T-helper 2 cell (primary cell): ENCODE measurements around the gene KCNJ9.
"Not testable (repeated sequence)": the region's sequence is repeated elsewhere in the genome, so short reads cannot be mapped to it uniquely, and the experiment has no call there.

Experiments used
- DNase-seq, 5 experiments: peaks; one replicate each; pipeline versions ENCODE4 v3.0.0 to v3.0.0-alpha.2; 2012 to 2022
- total RNA-seq, 2 donors: gene quantifications; one replicate each; lab custom pipeline; 2026; lab: John Stamatoyannopoulos, UW

The KCNJ9 gene
- 0 reads per million in 2 donors for total RNA-seq

GRCh38 chr1:160081261-160081936 is at the start of gene KCNJ9:
Gene KCNJ9 (plus strand): TSS chr1:160081538. CDS start chr1:160084031, 2,493 bp downstream.
- DNase-seq, result no peak

GRCh38 chr1:160032165-160032820 is 49.0 kb upstream of the KCNJ9 start:
- DNase-seq, result no peak

DNA sequence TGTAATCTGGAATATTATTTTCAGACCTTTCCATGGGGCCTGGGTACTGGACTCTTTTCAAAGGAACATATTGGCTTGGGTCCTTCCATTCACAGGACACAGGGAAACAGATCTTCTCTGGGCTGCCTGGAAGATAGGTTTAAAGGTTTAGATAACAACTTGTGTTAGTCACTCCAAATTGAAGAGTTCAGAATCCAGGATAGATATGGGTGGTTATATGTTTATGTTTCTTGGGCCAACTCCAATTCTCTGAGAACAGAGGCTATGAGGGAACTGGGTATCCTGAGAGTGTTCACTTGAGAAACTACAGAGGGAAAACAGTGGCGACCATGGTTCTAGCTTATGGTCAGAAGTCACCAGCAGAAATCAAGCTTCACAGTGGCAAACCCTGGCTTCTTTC is 40.9 kb upstream of the KCNJ9 start:
- no peak for DNase-seq

GRCh38 chr1:160043543-160043942 is 37.8 kb upstream of the KCNJ9 start:
- no peak for DNase-seq

GRCh38 chr1:160045653-160046052 is 35.7 kb upstream of the KCNJ9 start:
- no peak for DNase-seq

DNA sequence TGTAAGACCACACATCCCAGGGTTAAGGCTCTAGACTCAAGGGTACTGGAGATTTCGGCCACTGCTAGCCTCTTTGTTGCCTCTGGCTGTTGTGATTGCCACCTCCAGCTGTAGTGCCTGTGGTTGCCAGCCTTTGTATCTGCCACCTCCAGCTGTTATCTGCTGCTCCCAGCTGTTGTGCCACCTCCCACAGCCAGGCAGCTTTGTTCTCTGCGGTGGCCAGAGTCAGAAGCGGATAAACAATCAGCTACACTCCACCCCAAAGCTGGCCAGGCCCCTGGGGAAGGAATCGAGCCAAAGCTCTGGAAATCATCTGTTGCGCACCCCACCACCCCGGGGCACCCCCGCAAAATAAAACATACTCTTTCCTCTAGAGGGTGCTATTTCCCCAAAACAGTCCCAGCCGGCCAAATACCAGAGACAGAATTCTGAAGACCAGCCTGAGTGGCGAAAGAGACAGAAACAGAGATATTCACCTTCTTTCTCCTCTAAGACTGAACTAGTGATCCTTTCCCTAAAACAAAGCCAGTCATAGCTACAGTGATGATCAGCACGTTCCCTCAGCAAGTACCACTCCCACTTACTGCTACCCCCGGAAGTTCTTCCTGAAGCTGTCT is 34.7 kb upstream of the KCNJ9 start:
- peak in 2 of 5 experiments; percentile 14 to 53 for DNase-seq

- DNase-seq, result no peak
Measured at GRCh38 chr1:160047111-160047991, 34.0 kb upstream of the KCNJ9 start.

- no peak for DNase-seq
Measured at GRCh38 chr1:160048335-160048734, 33.0 kb upstream of the KCNJ9 start.

GRCh38 chr1:160049101-160049500 is 32.2 kb upstream of the KCNJ9 start:
- DNase-seq, result no peak

DNA sequence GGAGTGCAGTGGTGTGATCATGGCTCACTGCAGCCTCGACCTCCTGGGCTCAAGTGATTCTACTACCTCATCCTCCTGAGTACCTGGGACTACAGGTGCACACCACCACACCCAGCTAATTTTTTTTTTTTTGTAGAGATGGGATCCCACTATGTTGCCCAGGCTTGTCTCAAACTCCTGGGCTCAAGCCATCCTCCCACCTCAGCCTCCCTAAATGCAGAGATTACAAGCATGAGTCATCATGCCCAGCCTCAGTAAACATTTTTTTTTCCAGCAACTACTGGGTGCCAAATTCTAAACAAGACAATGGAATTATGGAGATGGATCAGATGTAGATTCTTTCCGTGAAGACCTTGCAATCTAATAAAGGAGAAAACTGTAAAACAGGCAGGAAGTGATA is 31.2 kb upstream of the KCNJ9 start:
- not testable (repeated sequence) for DNase-seq

DNA sequence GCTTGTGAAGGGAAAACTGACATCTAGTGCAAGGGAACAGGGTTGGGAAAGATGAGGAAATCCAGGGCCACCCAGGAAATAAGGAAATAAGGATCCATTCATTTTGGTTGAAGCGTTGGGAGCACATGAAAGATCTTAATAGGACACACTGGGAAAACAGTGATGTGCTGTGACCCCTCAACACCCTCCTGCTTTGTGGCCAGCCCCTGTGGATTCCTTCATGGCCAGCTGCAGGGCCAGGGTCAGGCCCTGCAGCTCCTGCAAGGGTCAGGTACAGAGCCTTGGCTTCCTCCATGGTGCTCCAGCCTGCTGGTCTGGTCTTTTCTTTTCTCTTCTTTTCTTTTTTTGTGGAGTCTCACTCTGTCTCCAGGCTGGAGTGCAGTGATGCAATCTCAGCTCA is 30.7 kb upstream of the KCNJ9 start:
- no peak for DNase-seq

GRCh38 chr1:160052936-160053335 is 28.4 kb upstream of the KCNJ9 start:
- DNase-seq, result no peak

GRCh38 chr1:160053548-160054365 is 27.6 kb upstream of the KCNJ9 start:
- DNase-seq, result no peak

GRCh38 chr1:160056648-160057169 is 24.6 kb upstream of the KCNJ9 start:
- no peak for DNase-seq

GRCh38 chr1:160058087-160058486 is 23.3 kb upstream of the KCNJ9 start:
- no peak for DNase-seq

DNA sequence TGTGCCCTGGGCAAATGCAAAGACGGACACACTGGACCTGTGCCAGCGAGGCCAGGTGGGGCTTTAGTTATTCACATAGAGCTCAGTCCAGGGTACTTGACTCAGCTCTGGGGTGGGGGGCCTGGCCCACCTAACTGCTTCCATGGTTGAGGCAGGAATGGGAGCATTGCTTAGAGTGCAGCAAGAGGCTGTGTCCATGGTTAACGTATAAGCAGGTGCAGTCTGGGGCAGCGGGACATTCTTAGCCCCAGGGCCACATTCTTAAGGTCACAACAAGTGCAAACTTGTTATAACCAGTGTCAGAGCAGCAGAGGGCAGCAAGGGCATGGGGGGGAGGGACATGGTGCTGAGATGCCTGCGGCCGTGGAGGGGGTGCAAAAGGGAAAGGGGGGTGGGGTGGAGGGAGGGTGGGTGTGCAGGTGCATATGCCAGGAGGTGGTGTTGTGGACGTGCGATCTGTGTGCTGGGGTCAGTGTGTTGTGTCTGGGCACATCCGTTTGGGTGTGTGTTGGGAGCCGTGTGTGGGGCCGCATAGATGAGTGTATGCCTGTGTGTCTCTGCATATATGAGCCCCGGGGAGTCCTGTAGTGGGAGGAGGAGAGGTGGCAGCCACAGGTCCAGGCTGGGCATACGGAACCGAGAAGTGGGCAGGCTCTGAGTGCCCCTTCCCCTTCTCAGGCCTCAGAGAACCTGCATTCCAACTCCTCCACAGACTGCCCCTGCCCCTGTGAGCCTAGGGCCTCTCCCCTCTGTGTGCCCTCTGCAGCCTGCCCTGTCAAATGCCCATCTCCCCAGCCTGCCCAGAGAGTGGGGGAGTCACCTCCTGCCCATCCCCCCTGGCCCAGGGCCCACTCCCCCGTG is 19.7 kb upstream of the KCNJ9 start:
- DNase-seq, result no peak

DNA sequence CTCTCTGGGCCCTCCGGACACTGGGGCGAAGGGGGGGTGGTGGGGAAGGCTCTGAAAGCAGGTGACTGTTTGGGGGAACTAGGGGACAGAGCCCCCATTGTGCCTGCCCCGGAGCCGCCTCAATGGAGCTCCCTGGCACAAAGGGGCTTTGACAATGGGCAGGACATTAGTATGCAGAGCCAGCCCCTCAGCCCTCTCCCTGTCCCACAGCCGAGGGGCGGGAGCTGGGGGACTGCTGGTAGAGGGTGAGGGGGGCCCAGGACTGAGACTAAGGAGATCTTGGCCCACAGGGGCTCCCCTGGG is 19.2 kb upstream of the KCNJ9 start:
- no peak for DNase-seq

GRCh38 chr1:160063176-160063575 is 18.2 kb upstream of the KCNJ9 start:
- no peak for DNase-seq

DNA sequence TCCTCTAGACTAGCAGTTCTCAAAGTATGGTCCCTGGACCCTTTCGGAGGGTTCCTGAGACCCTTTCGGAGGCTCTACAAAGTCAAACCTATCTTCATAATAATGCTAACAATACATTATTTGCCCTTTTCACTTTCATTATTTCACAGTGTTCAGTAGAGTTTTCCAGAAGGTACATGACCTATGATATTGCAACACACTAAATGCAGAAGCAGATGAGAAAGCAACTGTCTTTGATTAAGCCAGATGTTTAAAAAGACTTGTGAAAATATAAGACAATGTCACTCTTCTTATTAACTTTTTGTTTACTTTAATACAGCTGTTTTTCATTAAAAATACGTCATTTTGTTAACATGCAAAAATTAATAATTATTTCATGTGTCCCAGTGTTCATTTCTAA is 17.2 kb upstream of the KCNJ9 start:
- DNase-seq, result no peak

DNA sequence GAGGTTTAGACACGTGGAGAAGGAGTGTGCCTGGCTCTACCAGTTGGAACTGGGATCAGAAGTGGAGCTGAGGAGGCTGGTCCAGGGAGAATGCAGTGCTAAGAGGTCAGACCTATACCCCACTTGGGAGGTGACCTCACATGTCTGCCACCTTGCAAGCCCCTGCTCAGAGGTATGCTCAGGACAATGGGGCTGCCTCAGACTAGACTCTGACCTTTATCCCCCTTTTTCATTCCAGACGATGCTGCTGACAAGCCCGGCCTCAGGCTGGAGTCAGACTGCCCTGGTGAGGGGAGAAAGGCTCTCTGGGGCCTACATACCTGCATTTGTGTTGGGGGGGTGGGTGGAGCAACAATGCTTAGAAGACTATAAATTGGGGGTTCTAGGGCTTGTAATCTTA is 16.6 kb upstream of the KCNJ9 start:
- no peak for DNase-seq
